Erythroblast (primary cell): Measurements from ENCODE around the gene SCPEP1.
"Not testable (repeated sequence)": the region's sequence is repeated elsewhere in the genome, so short reads cannot be mapped to it uniquely, and the experiment has no call there.

Experiments
- GATA1 ChIP-seq: IDR thresholded peaks from 2 replicates; pipeline ENCODE4 v1.6.1; 2011; ENCODE audit warnings: low read depth, mild to moderate bottlenecking, control low read depth, low read length, moderate library complexity
- POLR2A ChIP-seq: IDR thresholded peaks from 2 replicates; pipeline ENCODE4 v1.6.1; 2011; ENCODE audit warnings: mild to moderate bottlenecking, low read length

- TF ChIP-seq POLR2A, GATA1: not testable (repeated sequence)
Measured at GRCh38 chr17:56965241-56965640, 12.7 kb upstream of the SCPEP1 start.
